Nephron (organoid): ENCODE data around the gene POU6F2.

Experiments
- H3K27ac Mint-ChIP-seq, 3 experiments: 2 replicates each; pipeline ENCODE4 v1.8.0; 2020; ENCODE audit warnings: mixed read lengths in 3 of 3, mild to moderate bottlenecking in 2 of 3, moderate library complexity in 1 of 3
- H3K27me3 Mint-ChIP-seq: 2 replicates; pipeline ENCODE4 v1.8.0; 2021; ENCODE audit warnings: low read depth, mild to moderate bottlenecking, moderate library complexity, mixed read lengths
- H3K36me3 Mint-ChIP-seq: 2 replicates; pipeline ENCODE4 v1.8.0; 2020; ENCODE audit warnings: low read depth, mixed read lengths
- H3K4me1 Mint-ChIP-seq: 2 replicates; pipeline ENCODE4 v1.8.0; 2020; ENCODE audit warnings: mixed read lengths
- H3K4me3 Mint-ChIP-seq, 3 experiments: 2 replicates each; pipeline ENCODE4 v1.8.0; 2020; ENCODE audit warnings: mild to moderate bottlenecking in 3 of 3, mixed read lengths in 3 of 3, moderate library complexity in 2 of 3
- H3K9me3 Mint-ChIP-seq: 2 replicates; pipeline ENCODE4 v1.8.0; 2020; ENCODE audit warnings: mixed read lengths
- TF ChIP-seq, protein P1 (sequence below), 3 experiments: fragments of 200-600 bp; sonication (generic); IDR thresholded peaks; one replicate each; pipeline ENCODE4 v1.5.0; 2021; ENCODE audit warnings: antibody characterized with exemption in 3 of 3; ENCODE audit not compliant: unreplicated experiment in 3 of 3

The POU6F2 gene

DNA sequence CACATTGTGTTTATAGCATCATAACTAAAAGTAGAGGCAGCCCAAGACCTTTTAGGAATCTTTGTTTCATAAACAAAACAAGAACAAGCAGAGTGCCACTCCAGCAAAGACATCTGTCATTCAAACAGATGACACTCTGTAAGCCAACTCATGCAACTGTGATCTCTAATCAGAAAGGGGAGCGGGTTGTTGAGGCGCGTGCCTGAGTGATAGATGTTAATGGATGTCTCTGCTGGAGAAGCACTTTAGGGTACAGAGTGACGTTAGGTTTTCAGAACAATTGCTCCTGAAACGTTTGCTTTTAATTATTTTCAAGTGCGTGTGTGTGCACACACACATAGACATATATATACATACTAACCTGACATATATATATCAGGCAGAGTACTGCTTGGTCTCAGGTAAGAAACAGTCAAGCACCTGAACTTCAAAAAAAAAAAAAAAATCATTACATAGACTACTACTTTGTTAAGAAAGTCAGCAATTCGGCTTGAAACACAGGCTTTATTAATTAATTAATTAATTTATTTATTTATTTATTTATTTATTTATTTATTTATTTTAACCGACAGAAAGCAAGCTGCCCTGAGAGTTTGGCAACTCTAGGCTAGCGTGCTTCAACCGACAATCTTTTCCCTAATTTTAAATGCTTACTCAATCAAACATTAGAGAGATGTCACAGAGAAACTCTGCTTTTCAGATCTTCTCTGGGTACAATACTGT lies 109.1 kb downstream of the POU6F2 start:
- no peak overlapping the region for H3K4me3 Mint-ChIP-seq
- H3K36me3 Mint-ChIP-seq, result no peaks in the 10 kb centered on the region
- no peak overlapping the region for H3K27ac Mint-ChIP-seq

DNA sequence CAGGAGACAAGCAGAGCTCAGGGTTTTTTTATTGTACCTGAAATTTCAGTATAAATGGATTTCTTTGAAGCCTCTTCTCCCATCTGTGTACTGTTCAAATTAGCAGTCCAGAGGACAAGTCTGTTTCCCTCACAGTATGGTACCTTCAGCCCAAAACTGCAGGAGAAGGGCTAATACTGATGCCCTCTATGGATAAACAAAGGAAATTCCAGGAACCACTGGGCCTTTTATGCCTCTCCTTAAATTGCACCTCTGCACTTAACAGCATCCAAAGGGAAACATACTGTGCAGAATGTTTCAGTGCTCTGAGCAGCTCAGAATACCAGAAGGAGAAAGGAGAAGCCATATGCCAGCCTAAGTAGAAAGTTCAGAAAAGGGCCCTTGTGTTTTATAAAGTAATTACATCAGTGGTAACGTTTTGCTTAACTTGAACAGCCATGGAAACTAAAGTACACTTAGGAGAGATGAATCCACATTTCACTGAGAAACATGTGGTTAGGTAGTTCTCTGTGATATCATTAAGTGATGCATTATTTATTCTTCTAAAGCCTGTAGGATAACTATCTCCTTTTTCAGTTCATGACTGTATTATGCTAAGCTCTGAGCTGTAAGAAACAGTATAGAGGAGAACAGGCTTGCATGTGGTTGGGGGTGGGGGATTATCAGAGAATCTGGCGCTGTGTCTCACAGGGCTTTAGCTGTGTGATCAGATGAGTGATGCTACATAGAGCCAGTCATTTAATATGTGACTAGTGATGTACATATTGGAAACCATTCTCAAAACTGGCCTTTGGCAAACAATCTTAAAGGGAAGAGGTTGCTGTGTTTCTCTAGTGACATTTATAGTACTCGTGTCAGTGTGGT lies 111.3 kb downstream of the POU6F2 start:
- Mint-ChIP-seq H3K9me3 (no peaks in the 10 kb centered on the region), H3K27ac (no peak overlapping the region), H3K4me1 (peaks cover 16% of the 10 kb centered on the region), H3K27me3 (peaks cover 15% of the 10 kb centered on the region), H3K36me3 (no peaks in the 10 kb centered on the region), H3K4me3 (no peak overlapping the region)
- TF ChIP-seq, protein P1, sequence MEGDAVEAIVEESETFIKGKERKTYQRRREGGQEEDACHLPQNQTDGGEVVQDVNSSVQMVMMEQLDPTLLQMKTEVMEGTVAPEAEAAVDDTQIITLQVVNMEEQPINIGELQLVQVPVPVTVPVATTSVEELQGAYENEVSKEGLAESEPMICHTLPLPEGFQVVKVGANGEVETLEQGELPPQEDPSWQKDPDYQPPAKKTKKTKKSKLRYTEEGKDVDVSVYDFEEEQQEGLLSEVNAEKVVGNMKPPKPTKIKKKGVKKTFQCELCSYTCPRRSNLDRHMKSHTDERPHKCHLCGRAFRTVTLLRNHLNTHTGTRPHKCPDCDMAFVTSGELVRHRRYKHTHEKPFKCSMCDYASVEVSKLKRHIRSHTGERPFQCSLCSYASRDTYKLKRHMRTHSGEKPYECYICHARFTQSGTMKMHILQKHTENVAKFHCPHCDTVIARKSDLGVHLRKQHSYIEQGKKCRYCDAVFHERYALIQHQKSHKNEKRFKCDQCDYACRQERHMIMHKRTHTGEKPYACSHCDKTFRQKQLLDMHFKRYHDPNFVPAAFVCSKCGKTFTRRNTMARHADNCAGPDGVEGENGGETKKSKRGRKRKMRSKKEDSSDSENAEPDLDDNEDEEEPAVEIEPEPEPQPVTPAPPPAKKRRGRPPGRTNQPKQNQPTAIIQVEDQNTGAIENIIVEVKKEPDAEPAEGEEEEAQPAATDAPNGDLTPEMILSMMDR (IDR thresholded peaks at IDR 0.05; ENCODE audit: unreplicated experiment in 3 of 3), result no peak

More for the DNA sequence above, 109.1 kb downstream of the POU6F2 start:
- H3K9me3 Mint-ChIP-seq, result no peaks in the 10 kb centered on the region
- peaks cover 23% of the 10 kb centered on the region for H3K27me3 Mint-ChIP-seq
- TF ChIP-seq, protein P1 (IDR thresholded peaks at IDR 0.05; ENCODE audit: unreplicated experiment in 3 of 3), result no peak
- peaks cover 36% of the 10 kb centered on the region for H3K4me1 Mint-ChIP-seq

DNA sequence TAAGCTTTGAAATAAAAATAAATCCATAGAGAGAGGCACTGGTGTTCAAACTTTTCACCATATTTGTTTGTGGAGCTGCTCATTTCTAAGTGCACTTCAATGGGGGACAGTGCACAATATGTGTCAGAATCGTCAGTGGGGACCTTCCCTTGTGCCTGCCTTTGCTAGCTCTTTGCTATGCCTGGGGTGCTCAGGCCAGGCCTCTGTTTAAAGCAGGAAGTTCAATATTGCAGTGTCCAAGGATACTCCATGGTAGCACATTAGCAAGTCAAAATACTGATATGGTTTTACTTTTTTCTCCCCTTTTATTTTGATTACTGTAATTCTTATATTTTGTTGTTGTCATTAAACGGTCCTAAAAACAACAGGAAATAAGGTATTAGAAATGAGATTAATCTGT lies 113.4 kb downstream of the POU6F2 start:
- no peaks in the 10 kb centered on the region for H3K4me1 Mint-ChIP-seq
- no peaks in the 10 kb centered on the region for H3K36me3 Mint-ChIP-seq
- TF ChIP-seq, protein P1 (IDR thresholded peaks at IDR 0.05; ENCODE audit: unreplicated experiment in 3 of 3), result no peak
- no peak overlapping the region for H3K4me3 Mint-ChIP-seq
- H3K27me3 Mint-ChIP-seq, result peaks cover 3% of the 10 kb centered on the region
- H3K27ac Mint-ChIP-seq, result no peak overlapping the region
- H3K9me3 Mint-ChIP-seq, result no peaks in the 10 kb centered on the region

DNA sequence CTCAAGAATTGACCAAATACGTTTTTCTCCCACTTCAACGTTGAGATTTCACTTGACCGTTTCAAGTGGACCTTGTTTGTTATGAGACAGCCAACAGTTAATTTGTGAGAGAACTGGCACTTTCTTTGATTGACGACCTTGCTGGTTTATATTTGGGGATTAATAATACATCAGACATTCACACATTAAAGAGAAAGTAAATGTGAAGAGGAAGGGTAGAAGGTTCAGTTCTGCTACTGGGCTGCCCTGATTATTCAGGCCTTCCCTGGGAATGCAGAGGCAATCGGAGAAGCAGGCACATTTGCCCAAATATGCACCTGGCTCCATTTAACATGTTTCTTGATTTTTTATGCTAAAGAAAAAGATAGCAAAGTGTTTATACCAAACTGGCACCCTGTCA lies 114.1 kb downstream of the POU6F2 start:
- H3K9me3 Mint-ChIP-seq, result no peaks in the 10 kb centered on the region
- H3K27me3 Mint-ChIP-seq, result no peaks in the 10 kb centered on the region
- H3K4me1 Mint-ChIP-seq, result no peaks in the 10 kb centered on the region
- H3K4me3 Mint-ChIP-seq, result no peak overlapping the region
- no peaks in the 10 kb centered on the region for H3K36me3 Mint-ChIP-seq
- no peak overlapping the region for H3K27ac Mint-ChIP-seq
- TF ChIP-seq, protein P1 (IDR thresholded peaks at IDR 0.05; ENCODE audit: unreplicated experiment in 3 of 3), result no peak

DNA sequence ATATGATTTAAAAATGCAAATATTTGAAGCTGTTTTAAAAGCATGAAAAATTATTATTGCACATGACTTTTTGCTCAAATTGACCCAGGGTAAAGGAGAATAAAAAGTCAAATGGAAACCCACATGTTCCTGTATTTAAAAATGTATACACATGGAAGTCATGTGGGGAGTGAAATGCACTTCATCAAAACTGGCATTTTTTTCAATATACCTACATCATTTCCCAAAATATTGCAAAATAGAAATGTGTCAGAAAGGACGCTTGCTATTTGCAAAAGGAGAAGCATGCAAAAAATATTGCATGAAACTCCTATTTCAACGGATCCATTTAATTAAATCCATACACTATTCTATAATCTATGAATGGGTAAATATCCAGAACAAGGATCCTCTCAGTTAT lies 117.0 kb downstream of the POU6F2 start:
- Mint-ChIP-seq H3K27ac (no peak overlapping the region), H3K9me3 (no peaks in the 10 kb centered on the region), H3K27me3 (no peaks in the 10 kb centered on the region), H3K4me1 (no peaks in the 10 kb centered on the region), H3K4me3 (no peak overlapping the region), H3K36me3 (no peaks in the 10 kb centered on the region)
- TF ChIP-seq, protein P1 (IDR thresholded peaks at IDR 0.05; ENCODE audit: unreplicated experiment in 3 of 3), result no peak
